ENCODE data around the gene GMDS.

DNA sequence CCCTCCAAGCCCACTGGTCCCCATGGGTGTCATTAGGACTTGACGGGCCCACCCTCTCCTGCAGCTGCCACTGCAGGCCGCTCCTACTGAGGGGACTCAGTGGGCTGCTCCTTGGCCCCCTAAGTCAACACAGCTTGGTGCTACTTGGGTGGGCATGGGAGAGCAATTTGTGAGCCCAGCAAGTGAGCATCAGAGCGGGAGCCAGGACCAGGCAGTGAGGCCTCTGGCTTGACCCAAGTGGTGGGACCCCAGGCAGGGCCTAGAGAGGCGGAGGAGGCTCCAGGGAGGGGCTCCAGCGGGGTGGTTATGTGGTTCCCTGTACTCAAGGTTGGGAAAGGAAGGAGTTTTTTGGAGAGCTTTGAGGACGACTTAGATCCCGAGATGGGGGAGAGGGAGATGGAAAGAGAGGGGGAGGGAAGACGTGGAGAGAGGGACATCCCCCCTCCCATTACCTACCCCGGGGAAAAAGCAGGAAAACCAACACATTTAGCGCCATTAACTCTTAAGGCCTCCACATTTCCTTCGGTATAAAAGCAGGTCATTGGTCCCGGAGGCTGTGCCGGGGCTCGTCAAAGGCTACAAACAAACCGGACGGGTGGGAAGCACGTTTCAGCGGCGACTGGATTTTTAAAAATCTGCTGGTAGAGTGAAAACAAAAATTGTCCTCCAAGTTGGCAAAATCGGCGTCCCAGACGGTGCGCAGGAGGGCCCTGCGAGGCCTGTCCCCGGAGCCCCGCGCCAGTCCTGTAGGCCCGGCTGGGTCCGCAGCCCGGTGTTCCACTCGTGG, 626.9 kb downstream of the GMDS start:
- TF ChIP-seq TEAD4 (IDR thresholded peaks at IDR 0.05; ENCODE audit: borderline replicate concordance, insufficient read depth) (no peak), JUND (IDR thresholded peaks at IDR 0.05) (no peak), TCF12 (IDR thresholded peaks at IDR 0.05) (no peak), RXRA (IDR thresholded peaks at IDR 0.05; ENCODE audit: borderline replicate concordance, low read depth) (no peak), POLR2AphosphoS5 (IDR thresholded peaks at IDR 0.05; ENCODE audit: low read depth, low read length) (no peak), FOXM1 (IDR thresholded peaks at IDR 0.05; ENCODE audit: low read depth) (no peak), SMC3 (IDR thresholded peaks at IDR 0.05; ENCODE audit: low read depth, low read length) (no peak), CHD2 (IDR thresholded peaks at IDR 0.05; ENCODE audit: low read length, partially characterized antibody) (no peak), ELF1 (IDR thresholded peaks at IDR 0.05) (no peak), RAD21 (IDR thresholded peaks at IDR 0.05; ENCODE audit: low read length) (no peak)
- TF ChIP-seq, protein P1, sequence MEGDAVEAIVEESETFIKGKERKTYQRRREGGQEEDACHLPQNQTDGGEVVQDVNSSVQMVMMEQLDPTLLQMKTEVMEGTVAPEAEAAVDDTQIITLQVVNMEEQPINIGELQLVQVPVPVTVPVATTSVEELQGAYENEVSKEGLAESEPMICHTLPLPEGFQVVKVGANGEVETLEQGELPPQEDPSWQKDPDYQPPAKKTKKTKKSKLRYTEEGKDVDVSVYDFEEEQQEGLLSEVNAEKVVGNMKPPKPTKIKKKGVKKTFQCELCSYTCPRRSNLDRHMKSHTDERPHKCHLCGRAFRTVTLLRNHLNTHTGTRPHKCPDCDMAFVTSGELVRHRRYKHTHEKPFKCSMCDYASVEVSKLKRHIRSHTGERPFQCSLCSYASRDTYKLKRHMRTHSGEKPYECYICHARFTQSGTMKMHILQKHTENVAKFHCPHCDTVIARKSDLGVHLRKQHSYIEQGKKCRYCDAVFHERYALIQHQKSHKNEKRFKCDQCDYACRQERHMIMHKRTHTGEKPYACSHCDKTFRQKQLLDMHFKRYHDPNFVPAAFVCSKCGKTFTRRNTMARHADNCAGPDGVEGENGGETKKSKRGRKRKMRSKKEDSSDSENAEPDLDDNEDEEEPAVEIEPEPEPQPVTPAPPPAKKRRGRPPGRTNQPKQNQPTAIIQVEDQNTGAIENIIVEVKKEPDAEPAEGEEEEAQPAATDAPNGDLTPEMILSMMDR (IDR thresholded peaks at IDR 0.05): no peak
- TF ChIP-seq, protein P2, sequence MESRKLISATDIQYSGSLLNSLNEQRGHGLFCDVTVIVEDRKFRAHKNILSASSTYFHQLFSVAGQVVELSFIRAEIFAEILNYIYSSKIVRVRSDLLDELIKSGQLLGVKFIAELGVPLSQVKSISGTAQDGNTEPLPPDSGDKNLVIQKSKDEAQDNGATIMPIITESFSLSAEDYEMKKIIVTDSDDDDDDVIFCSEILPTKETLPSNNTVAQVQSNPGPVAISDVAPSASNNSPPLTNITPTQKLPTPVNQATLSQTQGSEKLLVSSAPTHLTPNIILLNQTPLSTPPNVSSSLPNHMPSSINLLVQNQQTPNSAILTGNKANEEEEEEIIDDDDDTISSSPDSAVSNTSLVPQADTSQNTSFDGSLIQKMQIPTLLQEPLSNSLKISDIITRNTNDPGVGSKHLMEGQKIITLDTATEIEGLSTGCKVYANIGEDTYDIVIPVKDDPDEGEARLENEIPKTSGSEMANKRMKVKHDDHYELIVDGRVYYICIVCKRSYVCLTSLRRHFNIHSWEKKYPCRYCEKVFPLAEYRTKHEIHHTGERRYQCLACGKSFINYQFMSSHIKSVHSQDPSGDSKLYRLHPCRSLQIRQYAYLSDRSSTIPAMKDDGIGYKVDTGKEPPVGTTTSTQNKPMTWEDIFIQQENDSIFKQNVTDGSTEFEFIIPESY (IDR thresholded peaks at IDR 0.05; ENCODE audit: borderline replicate concordance, low read depth): no peak
- TF ChIP-seq, protein P3, sequence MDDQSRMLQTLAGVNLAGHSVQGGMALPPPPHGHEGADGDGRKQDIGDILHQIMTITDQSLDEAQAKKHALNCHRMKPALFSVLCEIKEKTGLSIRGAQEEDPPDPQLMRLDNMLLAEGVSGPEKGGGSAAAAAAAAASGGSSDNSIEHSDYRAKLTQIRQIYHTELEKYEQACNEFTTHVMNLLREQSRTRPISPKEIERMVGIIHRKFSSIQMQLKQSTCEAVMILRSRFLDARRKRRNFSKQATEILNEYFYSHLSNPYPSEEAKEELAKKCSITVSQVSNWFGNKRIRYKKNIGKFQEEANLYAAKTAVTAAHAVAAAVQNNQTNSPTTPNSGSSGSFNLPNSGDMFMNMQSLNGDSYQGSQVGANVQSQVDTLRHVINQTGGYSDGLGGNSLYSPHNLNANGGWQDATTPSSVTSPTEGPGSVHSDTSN (IDR thresholded peaks at IDR 0.05): no peak

Measured in SK-N-SH (cell line).